ENCODE data around the gene PTPRM. TPM values are rescaled to one million over a fixed set of nuclear protein-coding genes. Genes with fewer than 3 reads are reported as not detected.

PTPRM gene
- total RNA-seq, 1 donor, result 64.2 TPM

DNA sequence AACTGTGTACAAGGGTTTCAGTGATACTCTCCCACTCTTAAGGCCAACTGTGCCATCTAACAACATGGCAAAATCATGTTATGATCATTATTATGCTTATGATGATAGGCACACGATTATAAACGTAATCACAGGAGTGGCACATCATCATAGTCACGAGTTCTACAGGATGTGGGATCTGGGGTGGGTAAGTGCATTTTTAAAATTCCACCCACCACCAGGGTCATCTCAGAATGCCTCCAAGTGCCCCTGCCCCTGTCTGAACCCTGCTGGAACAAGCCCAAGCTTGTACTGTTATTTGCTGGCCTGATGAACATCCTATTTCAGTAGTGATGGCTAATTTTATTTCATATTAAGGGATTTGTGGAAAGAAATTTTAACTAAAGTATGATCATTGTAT lies 117.8 kb downstream of the PTPRM start:
- H3K4me3 ChIP-seq (ENCODE audit: low read depth, low read length), result no peak overlapping the region
- TF ChIP-seq CTCF (IDR thresholded peaks at IDR 0.05; ENCODE audit: insufficient read depth, low read length), result no peak
- DNase-seq (ENCODE audit: low read depth), result no peak

GRCh38 chr18:7686278-7686677 lies 119.2 kb downstream of the PTPRM start:
- no peak for TF ChIP-seq CTCF (IDR thresholded peaks at IDR 0.05; ENCODE audit: insufficient read depth, low read length)
- no peak for DNase-seq (ENCODE audit: low read depth)
- H3K4me3 ChIP-seq (ENCODE audit: low read depth, low read length), result no peak overlapping the region

GRCh38 chr18:7688580-7688979 lies 121.5 kb downstream of the PTPRM start:
- no peak for DNase-seq (ENCODE audit: low read depth)
- no peak overlapping the region for H3K4me3 ChIP-seq (ENCODE audit: low read depth, low read length)
- TF ChIP-seq CTCF (IDR thresholded peaks at IDR 0.05; ENCODE audit: insufficient read depth, low read length), result no peak

DNA sequence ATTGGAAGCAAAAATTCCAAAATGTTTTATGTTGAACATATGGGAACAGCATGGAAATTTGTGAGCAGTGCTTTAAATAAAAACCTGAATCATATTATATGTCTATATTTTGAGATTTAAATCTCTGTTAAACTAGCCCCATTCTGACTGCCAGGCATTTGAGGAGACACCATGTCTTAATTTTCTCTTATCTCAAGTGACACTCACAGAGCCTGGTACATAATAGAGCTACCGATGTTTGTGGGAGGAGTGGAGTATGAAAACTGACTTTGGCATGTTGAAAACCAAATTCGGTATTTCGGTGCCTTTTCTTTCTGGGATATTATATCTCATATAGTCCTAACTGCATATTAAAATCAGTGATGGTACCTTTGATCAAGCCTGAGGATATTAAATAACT lies 124.1 kb downstream of the PTPRM start:
- H3K4me3 ChIP-seq (ENCODE audit: low read depth, low read length), result no peak overlapping the region
- TF ChIP-seq CTCF (IDR thresholded peaks at IDR 0.05; ENCODE audit: insufficient read depth, low read length), result no peak
- no peak for DNase-seq (ENCODE audit: low read depth)

DNA sequence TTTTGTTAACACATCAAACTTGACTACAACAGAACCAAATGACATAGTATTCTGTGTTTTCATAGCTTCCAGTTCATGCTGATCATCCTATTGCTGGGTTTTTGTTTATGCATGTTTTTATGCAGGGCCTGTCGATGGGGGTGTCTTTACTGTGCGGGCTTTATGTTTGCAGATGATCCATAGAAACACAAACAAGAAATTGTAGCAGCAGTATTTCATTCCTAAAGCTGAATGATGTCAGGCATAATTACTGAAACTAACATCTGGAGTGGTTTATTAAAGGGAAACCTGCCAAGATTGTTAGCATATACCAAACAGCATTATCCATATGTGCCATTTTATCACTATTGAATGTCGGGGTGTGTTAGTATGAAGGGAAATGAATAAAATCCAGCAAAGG lies 129.7 kb downstream of the PTPRM start:
- H3K4me3 ChIP-seq (ENCODE audit: low read depth, low read length), result no peak overlapping the region
- no peak for DNase-seq (ENCODE audit: low read depth)
- no peak for TF ChIP-seq CTCF (IDR thresholded peaks at IDR 0.05; ENCODE audit: insufficient read depth, low read length)

DNA sequence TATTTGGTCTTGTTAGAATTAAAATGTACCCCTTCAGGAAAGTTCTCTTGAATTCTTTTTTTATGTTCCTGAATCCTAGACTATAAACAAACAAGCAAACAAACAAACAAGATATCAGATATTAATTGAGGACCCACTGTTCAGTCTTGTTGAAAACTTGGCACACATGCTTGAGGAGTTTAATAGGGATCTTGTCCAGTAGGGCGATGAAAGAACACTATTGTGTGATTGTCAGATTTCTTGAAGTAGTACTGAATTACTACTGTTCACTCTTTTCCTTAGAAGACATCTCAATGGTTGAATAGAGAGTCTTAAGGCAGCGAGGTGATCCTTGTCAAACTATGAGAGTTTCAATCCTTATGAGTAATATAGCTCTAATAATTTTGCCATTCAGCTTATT lies 130.2 kb downstream of the PTPRM start:
- no peak overlapping the region for H3K4me3 ChIP-seq (ENCODE audit: low read depth, low read length)
- TF ChIP-seq CTCF (IDR thresholded peaks at IDR 0.05; ENCODE audit: insufficient read depth, low read length), result no peak
- DNase-seq (ENCODE audit: low read depth), result no peak

DNA sequence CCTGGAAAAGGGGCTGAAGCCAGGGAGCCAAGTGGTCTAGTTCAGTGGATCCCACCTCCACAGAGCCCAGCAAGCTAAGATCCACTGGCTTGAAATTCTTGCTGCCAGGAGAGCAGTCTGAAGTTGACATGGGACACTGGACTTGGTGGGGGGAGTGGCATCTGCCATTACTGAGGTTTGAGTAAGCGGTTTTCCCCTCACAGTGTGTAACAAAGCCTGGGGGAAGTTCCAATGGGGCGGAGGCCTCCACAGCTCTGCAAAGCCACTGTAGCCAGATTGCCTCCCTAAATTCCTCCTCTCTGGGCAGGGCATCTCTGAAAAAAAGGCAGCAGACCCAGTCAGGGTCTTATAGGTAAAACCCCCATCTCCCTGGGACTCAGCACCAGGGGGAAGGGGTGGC lies 144.4 kb downstream of the PTPRM start:
- DNase-seq (ENCODE audit: low read depth), result no peak
- H3K4me3 ChIP-seq (ENCODE audit: low read depth, low read length), result no peak overlapping the region
- no peak for TF ChIP-seq CTCF (IDR thresholded peaks at IDR 0.05; ENCODE audit: insufficient read depth, low read length)

Data from fibroblast of the aortic adventitia (primary cell).